Right ventricle myocardium superior (tissue), 1 donor: Measurements from ENCODE around the gene OSBPL10. TPM values are rescaled to one million over a fixed set of nuclear protein-coding genes. Genes with fewer than 3 reads are reported as not detected.
"Not testable (repeated sequence)": the region's sequence is repeated elsewhere in the genome, so short reads cannot be mapped to it uniquely, and the experiment has no call there.

Experiments used
- ATAC-seq: fragments of 200-7000 bp; cut with Tn5 transposase; one replicate; pipeline ENCODE4 v1.9.1; 2020; ENCODE audit warnings: mild to moderate bottlenecking; ENCODE audit not compliant: poor library complexity
- DNase-seq: peaks from one replicate; pipeline ENCODE4 v3.0.0-alpha.2; 2020
- intact Hi-C: fragments of 100-400 bp; cut with DNase I; formaldehyde crosslinking; loops from one replicate; pipeline ENCODE4 v1.11.2; 2022
- total RNA-seq: library from RNA; stranded (reverse); fragmentation: NEBNext Ultra II Directional; extraction: Animal tissue kit (Norgen Biotek cat#: 25700); gene quantifications from one replicate; pipeline ENCODE4 v1.2.1, GENCODE V29; 2021
- donor health status: DM: no; HTN: yes; CAD: no; lungs with severe emphysema.

The OSBPL10 gene
- total RNA-seq, 1 donor from 2014 or later, result 5.1 TPM

- no peak for DNase-seq
- intact Hi-C loops, result no loop called here
- no peak for ATAC-seq
Observed at GRCh38 chr3:31713816-31714215, 267.2 kb downstream of the OSBPL10 start.

- ATAC-seq (no peak), DNase-seq (no peak)
- intact Hi-C loops, result no loop called here
Observed at GRCh38 chr3:31710123-31710803, 270.8 kb downstream of the OSBPL10 start.

GRCh38 chr3:31709526-31709925 lies 271.5 kb downstream of the OSBPL10 start:
- DNase-seq (no peak), ATAC-seq (no peak)
- intact Hi-C loops, result no loop called here

GRCh38 chr3:31709005-31709404 lies 272.1 kb downstream of the OSBPL10 start:
- intact Hi-C loops, result no loop called here
- ATAC-seq, result no peak
- no peak for DNase-seq

- no peak for ATAC-seq
- intact Hi-C loops, result no loop called here
- DNase-seq, result no peak
Observed at GRCh38 chr3:31707286-31707685, 273.8 kb downstream of the OSBPL10 start.

GRCh38 chr3:31705736-31706135 lies 275.3 kb downstream of the OSBPL10 start:
- intact Hi-C loops, result no loop called here
- DNase-seq, result no peak
- no peak for ATAC-seq

GRCh38 chr3:31704591-31705179 lies 276.4 kb downstream of the OSBPL10 start:
- ATAC-seq (peak; percentile 38), DNase-seq (no peak)
- intact Hi-C loops, result no loop called here

- ATAC-seq, result no peak
- no peak for DNase-seq
- intact Hi-C loops, result no loop called here
Observed at GRCh38 chr3:31704156-31704555, 276.9 kb downstream of the OSBPL10 start.

- DNase-seq (no peak), ATAC-seq (no peak)
- intact Hi-C loops, result no loop called here
Observed at GRCh38 chr3:31701286-31701685, 279.8 kb downstream of the OSBPL10 start.

- DNase-seq, result no peak
- intact Hi-C loops, result no loop called here
- no peak for ATAC-seq
Observed at GRCh38 chr3:31699309-31699953, 281.6 kb downstream of the OSBPL10 start.

- intact Hi-C loops, result no loop called here
- ATAC-seq (no peak), DNase-seq (no peak)
Observed at GRCh38 chr3:31696815-31697548, 284.1 kb downstream of the OSBPL10 start.

- DNase-seq, result no peak
- intact Hi-C loops, result no loop called here
- ATAC-seq, result no peak
Observed at GRCh38 chr3:31696009-31696297, 285.1 kb downstream of the OSBPL10 start.

GRCh38 chr3:31695280-31696008 lies 285.6 kb downstream of the OSBPL10 start:
- ATAC-seq, result no peak
- intact Hi-C loops, result no loop called here
- no peak for DNase-seq

- no peak for DNase-seq
- no peak for ATAC-seq
- intact Hi-C loops, result no loop called here
Observed at GRCh38 chr3:31693346-31693745, 287.7 kb downstream of the OSBPL10 start.

- DNase-seq, result no peak
- ATAC-seq, result peak; percentile 48
- intact Hi-C loops, result no loop called here
Observed at GRCh38 chr3:31692751-31693150, 288.3 kb downstream of the OSBPL10 start.

- ATAC-seq, result no peak
- intact Hi-C loops, result no loop called here
- no peak for DNase-seq
Observed at GRCh38 chr3:31690771-31691170, 290.3 kb downstream of the OSBPL10 start.

GRCh38 chr3:31689523-31689922 lies 291.5 kb downstream of the OSBPL10 start:
- ATAC-seq, intact Hi-C loops, DNase-seq: not testable (repeated sequence)

GRCh38 chr3:31688984-31689383 lies 292.1 kb downstream of the OSBPL10 start:
- no peak for ATAC-seq
- intact Hi-C loops, result no loop called here
- DNase-seq, result no peak
